Inflammatory macrophage (primary cell): Measurements from ENCODE around the gene TMOD1.
"Not testable (repeated sequence)": the region's sequence is repeated elsewhere in the genome, so short reads cannot be mapped to it uniquely, and the experiment has no call there.

Source experiments
- DNase-seq, 2 donors: peaks; one replicate each; pipeline ENCODE4 v3.0.0-alpha.2; 2020 to 2022
- total RNA-seq, 18 experiments: gene quantifications; one replicate each; lab custom pipeline; 2026; ENCODE audit warnings: mixed read lengths in 6 of 18, inconsistent platforms in 2 of 18; lab: John Stamatoyannopoulos, UW

The TMOD1 gene
- total RNA-seq: 0.17 to 2.1 (median 0.84) reads per million in 18 experiments

DNA sequence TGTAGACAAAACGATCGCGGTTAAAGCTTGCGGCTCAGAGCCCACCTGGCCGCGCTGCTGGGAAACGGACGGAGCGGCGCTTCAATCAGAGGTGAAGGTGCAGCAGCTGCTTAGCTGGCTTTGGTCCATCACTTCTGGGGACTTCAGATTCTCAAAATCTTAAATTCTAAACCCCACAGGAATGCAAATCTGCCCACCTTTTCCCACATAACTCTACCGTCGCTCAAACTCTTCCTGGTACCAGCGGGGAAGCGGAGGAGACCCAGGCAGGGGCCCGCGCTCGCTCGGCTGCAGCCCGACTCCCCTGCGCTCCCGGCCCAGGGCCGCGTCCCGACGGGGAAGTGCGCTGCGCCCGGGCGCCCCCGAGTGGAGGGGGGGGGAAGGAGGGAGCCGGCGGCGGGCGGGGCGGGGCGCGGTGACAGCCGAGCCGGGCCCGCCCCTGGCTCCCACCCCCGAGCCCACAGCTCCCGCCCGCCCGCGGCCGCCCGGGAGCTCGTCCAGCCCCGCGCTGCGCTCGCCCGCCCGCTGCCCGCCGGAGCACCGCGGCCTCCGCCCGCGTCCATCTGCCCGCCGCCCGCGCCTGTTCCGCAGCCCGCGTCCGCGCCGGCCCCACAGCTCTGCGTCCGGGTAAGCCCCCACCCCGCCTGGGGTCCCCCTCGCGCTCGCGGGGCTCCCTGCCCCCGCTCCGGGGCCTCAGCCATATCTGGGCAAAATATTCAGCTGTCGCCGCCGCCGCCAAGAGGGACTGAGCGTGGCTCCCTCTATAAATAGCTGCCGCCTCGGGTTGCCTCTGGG, at the start of gene TMOD1:
TSS of gene TMOD1 (plus strand) at position 490 of the 795 bp plus-strand sequence. CDS start 22,523 bp downstream, outside the sequence.
- peak; percentile 42 to 73 for DNase-seq

DNA sequence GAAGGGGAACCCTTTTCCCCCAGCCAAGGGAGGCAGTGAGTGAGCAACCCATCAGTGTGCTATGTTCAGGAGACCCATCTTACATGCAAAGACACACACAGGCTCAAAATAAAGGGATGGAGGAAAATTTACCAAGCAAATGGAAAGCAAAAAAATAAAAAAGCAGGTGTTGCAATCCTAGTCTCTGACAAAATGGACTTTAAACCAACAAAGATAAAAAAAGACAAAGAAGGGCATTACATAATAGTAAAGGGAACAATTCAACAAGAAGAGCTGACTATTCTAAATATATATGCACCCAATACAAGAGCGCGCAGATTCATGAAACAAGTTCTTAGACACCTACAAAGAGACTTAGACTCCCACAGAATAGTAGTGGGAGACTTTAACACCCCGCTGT, 47.9 kb upstream of the TMOD1 start:
- DNase-seq: not testable (repeated sequence)

DNA sequence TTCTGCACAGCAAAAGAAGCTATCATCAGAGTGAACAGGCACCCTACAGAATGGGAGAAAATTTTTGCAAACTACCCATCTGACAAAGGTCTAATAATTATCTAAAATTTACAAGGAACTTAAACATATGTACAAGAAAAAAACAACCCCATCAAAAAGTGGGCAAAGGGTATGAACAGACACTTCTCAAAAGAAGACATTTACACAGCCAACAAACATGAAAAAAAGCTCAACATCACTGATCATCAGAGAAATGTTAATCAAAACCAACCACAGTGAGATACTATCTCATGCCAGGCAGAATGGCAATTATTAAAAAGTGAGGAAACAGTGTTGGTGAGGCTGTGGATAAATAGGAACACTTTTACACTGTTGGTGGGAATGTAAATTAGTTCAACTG, 44.6 kb upstream of the TMOD1 start:
- not testable (repeated sequence) for DNase-seq

DNA sequence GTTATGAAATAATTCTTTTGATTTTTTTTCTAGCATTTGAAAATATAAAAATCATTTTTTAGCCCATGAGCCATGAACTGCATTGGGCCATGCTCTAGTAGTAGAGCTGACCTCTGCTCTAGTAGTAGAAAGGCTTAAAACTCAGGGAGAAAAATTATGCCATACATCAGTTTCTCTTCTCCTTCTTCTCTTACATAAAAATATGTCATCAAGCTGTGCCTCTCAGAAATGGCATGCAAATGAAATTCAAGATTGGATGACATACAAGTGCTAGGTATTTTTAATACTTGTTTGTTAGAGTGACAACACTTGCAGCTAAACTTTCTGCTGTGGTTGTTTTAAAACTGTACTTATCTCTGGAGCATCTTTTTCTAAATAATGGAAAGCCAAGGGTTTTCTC, 42.1 kb upstream of the TMOD1 start:
- DNase-seq: peak in 1 of 2 donors; percentile 10

DNA sequence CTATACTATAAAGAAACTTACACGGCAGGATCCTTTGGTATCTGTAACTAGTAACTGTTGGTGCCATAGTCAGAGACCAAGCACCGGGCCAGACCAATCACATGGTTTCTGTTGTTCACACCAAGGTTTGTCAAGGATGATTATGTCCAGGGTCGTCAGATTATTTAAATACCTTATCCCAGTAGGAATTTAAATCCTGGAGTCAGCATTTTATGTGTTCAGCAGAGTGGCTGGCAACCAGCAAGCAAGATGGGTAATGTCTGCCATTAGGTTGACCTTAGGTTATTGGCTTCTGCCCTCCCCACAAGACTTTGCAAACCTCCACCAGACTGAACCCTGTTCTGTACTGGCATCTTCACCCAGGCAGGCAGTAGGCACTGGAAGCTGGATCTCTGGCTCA, 39.3 kb upstream of the TMOD1 start:
- no peak for DNase-seq

DNA sequence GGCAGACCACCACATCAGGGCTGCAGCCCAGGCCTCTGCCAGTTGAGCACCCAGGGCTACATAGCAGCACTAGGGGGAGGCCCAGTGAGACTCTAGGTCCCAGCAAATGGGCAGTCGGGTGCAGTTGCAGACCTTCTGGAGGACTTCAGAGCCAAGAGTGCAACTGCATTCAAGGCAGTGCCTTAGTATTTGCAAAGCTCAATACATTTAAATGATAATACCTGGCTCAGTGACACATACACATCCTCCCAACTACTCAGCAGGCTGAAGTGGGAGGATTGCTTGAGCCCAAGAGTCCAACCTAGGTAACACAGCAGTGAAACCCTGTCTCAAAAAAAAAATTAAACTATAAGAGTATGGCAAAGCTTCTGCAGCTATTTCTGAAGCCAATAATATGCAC, 38.6 kb upstream of the TMOD1 start:
- no peak for DNase-seq

DNA sequence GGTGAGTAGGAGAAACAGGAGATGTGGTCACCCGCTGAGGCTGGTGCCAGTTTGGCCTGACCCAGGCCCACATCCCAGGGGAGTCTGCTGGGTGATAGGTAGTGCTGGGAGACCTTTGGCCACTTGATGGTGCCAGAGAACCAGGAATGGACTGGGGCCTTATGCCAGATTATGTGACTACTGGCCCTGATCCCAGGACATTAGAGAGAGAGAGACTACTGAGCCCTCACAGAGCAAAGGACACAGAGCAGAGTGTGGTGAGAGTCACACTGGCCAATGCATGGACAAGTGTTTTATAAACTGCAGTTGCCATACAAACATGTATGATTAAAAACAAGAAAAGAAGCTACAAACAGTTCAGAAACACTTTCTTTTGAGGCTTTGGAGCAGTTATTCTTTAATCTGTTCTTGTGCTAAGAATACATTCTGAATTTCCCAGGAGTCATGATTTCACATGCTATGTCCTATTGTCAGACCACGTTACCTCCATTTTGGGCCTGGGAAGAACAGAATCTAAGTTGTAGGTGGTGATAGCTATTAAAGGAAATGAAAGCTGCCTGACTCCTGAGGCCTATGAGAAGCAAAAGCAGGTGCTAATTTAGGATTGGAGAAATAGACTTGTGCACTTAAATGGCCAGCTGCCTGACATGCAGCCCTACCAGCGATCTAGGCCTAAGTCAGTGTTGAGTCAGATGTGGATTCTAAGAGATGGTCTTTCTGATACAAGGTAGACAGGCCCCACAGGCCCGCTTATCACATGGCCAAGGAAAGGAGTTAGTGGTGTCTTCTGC, 32.6 kb upstream of the TMOD1 start:
- DNase-seq: peak; percentile 26 to 46

DNA sequence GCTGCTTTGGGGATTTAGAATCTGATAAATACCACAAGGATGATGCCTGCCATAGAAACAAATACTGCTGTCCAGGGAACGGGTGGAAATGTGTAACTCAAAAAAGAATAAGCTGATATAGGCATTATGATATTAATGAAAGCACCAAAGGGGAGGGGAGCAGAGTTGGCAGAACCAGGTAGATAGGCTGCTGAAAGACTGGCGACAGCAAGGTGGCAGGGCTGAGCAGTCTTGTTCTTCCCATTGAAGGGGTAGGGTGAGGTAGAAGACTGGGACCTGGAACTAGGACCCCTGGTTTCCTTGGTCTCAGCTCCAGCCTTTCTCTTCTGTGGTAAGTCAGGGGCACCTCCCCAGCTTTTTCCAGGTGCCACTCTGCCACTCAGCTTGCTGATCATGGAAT, 31.4 kb upstream of the TMOD1 start:
- no peak for DNase-seq

DNA sequence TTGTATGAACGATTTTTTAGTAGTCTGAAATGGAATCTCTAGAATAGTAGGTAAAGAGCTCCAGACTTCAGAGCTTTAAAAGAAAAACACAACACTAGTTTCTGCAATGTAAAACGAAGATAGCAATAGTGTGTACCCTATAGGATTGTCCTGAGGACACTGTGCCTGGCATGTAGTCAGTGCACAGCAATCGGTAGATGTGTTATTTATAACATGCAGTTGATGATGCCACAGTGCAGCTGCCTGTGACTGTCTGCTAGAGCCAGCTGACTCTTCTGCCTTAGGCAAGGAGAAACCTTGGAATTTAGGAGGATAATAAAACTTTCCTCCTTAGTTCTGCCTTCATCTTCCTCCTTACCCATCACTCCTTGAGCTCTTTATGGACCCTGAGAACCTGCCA, 27.7 kb upstream of the TMOD1 start:
- DNase-seq: no peak

DNA sequence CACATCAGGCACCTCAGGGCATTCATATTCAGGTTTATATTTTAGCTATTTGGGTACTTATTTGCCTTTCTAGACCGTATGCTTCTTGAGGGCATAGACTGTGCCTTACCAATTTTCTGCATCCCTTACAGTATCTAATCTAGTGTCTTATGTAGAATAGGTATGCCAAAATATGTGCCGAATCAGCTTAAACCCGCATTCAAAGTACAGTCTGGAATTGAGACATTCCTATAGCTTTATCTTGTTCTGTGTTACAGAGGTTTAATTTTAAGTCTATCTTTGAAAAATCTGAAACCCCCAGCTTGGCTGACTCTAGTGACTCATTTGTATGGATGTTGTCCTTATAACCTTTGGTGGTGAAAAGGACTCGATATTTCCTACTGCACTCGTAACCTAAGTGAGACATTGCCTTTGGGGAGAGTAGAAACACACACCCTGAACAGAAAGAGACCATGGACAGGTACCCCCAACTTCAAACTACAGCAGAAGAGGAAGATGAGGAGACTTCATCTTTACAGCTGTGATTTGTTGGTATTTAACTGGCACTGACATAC, 27.0 kb upstream of the TMOD1 start:
- no peak for DNase-seq

DNA sequence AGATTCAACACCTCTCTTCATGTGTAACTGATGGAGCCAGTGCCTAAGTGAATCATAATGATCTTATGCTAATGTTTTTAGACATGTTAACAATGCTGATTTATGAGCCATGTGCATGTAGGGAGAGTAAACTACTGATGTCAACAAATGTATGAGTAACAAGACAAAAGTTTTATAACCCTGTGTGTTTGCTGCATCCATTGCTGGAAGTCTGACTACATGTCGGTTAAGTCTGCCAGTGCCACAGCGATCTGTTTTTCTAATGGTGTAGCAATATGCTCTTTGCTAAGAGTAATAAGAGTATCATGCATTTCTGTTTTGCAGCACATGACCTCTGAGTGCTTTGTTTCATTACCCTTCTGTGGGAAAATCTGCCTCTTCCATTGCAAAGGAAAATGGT, 26.4 kb upstream of the TMOD1 start:
- no peak for DNase-seq

DNA sequence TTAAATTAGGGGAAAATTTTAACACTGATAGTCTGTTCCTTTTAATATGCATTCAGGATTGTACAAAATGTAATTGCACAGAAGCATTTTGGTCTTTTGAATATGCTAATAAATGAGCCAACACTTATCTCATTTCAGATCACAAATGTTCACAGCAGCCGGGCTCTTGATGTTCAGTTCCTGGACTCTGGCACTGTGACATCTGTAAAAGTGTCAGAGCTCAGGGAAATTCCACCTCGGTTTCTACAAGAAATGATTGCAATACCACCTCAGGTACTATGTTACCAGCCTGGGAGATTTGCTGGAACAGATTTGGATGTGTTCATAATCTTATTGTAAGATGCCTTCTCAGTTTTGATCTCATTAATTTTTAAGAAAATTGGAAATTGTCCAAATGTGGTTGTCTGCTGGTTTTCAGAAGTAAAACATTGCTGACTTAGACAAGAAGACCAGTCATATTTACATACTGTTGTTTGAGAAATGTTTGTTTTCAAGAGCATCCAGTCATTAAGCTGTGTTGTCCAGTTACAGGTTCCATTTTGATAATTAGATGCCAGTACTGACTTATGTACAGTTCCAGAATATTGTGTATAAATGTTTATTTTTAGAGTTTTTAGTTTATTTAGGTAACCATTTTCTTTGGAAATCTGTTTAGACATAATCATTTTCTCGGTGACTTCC, 23.0 kb upstream of the TMOD1 start:
- no peak for DNase-seq

DNA sequence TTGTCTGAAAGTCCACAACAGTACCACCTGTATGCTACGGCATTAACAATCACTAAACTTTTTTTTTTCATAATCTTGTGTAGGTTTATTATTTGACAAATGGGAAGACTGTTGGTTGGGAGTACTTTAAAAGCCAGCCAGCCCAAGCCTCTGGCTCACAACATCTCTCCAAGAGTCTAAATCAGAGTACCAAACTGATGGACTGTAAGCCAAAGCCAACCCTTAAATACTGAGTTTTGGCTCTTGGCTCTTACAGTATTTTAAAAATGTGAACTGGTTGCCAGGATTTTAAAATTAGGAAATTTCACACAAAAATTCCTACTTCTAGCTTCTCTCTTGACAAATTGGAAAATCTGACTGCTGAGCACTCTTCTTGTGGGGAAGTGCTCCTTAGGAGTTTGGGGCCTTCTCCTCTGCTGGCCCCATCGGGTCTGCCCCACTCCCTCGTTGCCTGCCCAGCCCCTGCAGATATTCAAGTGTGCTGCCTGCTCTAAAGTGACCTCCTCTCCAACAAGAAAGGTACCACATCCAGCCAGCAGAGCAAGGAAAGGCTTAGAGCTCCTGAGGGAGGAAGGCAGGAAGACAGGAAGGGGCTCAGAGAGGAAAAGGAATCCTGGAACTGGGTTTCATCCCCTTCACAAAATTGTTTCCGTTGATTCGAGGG, 21.8 kb upstream of the TMOD1 start:
- DNase-seq: no peak

DNA sequence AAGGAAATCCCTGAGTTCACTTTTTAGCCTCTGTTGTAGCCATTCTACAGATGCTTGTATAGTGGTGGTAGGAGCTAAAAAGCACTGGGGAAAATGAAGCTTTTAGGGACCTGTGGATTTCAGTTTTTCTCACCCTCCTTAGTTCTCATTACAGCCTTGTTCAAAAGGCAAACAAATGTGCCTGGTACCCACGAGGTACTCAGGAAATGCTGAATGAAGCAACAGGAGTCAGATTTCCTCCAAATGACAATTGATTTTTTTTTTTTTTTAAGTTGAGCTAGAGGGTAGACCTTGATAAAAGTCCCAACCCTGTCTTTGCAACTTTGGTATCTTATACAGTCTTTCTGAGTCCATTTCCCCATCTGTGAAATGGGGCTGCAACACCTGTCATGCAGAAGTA, 21.3 kb upstream of the TMOD1 start:
- no peak for DNase-seq

DNA sequence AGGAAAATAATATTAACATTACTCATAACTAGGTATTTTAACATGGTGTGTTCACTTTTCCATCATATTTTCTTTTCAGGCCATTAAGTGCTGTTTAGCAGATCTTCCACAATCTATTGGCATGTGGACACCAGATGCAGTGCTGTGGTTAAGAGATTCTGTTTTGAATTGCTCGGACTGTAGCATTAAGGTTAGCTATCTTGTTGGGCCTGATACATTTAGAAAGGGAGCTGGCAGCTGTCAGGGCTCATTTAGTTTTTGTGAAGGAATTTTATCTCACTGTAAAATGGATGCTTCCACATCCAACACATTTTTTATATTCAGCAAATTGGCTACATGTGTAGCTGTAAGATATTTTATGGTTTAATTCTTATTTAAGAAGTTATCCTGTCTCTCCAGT, 20.7 kb upstream of the TMOD1 start:
- no peak for DNase-seq

DNA sequence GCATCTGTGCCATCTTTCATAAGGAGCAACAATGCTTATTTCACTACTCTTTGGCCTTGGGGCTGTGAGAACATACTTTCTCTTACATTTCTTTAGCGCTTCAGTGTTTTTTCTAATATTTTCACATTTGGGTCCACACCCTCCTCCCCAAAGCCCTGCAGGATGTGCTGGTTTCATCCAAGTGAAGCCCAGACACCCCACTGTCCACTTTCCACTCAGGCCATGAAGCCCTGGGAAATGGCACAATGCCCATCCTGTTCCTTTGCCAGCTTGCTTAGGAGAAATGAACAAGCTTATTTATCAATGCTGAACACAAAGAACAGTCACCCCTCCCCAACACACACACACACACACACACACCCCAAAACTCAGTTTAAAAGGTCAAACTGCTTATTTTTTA, 17.3 kb upstream of the TMOD1 start:
- DNase-seq: no peak

DNA sequence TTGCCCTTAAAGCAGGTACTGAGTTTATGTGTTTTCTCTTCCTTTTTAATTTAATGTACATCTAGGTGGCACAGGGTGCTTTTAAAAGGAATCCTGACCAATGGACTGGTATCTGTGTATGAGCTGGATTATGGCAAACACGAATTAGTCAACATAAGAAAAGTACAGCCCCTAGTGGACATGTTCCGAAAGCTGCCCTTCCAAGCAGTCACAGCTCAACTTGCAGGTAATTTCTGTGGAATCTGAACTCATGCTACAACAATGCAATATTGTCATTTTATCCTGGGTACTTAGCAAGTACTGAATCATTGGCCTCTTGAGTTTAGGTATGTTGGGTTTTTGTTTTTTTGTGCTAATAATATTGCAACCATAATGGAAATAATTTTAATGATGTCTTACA, 14.4 kb upstream of the TMOD1 start:
- no peak for DNase-seq

DNA sequence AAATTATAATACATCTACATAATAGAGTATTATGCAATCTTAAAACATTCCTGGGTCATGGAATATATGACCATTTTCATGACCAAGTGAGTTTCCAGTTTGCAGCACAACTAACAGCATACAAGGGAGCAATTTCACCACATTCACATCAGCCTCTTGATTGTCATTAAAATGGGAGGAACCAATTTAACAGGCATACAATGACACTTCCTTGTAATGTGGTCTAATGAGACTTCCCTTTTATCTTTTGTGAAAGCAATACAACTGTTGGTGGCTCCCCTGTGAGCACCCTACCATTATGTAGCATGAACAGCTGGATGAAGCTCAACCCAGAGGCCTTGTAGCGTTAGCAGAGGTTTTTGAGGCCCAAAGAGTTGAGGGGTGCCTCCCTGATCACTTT, 13.6 kb upstream of the TMOD1 start:
- peak; percentile 21 to 53 for DNase-seq

DNA sequence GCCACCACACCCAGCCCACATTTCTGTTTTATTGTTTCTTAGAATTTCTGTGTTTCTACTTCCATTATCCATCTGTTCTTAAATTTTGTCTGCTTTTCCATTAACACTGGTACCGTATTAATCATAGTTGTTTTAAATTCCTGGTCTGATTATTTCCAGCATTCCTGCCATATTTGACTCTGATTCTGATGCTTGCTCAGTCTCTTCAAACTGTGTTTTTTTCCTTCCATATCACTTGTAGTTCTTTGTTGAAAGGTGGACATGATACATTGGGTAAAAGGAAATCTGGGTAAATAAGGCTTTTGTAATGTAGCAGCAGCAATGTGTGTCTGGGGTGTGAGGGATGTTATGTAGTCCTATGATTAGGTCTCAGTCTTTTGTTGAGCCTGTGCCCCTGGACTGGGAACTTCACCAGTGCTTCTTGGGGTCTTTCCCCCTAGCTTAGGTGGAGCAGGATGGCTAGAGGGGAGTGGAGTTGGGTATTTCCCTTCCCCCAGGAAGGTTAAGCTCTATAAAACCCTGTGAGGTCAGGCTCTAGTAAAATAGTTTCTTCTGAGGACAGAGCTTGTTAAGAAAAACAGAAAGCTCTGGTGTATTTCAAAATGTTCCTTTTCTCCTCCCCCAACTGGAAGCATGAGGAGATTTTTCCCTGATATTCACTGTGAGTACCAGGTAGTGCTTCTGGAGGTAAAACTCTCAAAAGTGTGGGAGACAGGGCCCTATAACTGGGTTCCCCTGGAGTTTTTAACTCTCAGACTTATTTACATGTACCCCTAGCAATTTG, 10.1 kb upstream of the TMOD1 start:
- DNase-seq: no peak

DNA sequence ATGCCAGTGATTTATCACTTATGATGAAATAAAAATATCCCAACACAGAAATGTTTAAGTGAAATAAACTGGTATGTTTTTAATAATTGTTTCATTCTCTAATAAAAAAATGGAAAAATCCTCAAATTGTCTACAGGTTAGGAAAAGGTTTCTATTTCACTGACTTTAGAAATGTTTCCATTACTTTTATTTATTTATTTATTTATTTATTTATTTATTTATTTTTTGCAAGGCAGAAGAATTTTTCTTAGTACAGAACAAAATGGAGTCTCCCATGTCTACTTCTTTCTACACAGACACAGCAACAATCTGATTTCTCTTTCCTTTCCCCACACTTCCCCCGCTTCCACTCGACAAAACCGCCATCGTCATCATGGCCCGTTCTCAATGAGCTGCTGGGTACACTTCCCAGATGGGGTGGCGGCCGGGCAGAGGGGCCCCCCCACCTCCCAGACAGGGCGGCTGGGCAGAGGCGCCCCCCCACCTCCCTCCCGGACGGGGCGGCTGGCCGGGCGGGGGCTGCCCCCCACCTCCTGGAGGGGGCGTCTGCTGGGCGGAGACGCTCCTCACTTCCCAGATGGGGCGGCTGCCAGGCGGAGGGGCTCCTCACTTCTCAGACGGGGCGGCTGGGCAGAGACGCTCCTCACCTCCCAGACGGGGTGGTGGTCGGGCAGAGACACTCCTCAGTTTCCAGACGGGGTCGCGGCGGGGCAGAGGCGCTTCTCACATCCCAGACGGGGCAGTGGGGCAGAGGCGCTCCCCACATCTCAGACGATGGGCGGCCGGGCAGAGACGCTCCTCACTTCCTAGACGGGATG, 3.7 kb upstream of the TMOD1 start:
- not testable (repeated sequence) for DNase-seq

DNA sequence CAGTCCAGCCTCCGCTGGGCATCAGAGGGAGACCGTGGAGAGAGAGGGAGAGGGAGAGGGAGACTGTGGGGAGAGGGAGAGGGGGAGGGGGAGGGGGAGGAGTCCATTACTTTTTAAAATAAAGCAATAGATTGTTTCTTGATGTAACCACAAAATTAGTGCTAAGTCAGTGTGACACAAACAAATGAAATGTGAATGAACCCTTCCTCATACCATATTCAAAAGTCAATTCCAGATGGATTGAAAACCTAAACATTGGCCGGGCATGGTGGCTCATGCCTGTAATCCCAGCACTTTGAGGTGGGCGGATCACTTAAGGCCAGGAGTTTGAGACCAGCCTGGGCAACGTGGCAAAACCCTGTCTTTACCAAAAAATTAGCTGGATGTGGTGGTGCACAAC, 2.6 kb upstream of the TMOD1 start:
- DNase-seq: not testable (repeated sequence)
